GM23338 (cell line): ENCODE results near the gene FYB2. TPM values are rescaled to one million over a fixed set of nuclear protein-coding genes. Genes with fewer than 3 reads are reported as not detected.

ENCODE experiments used
- ATAC-seq: fragments of 200-7000 bp; cut with Tn5 transposase; 3 replicates; pipeline ENCODE4 v1.9.1; 2020
- DNase-seq: peaks from one replicate; pipeline ENCODE4 v3.0.0-alpha.2; 2015; ENCODE audit warnings: low spot score
- H2AFZ ChIP-seq: fragments of 200-600 bp; sonication (generic); 2 replicates; pipeline ENCODE4 v1.8.0; 2016; ENCODE audit warnings: antibody characterized with exemption, mild to moderate bottlenecking, moderate library complexity
- H3F3A ChIP-seq: fragments of 200-600 bp; sonication (generic); replicated peaks from 2 replicates; pipeline ENCODE4 v1.8.0; 2017; ENCODE audit warnings: antibody characterized with exemption, mixed run types, low read depth
- H3K27ac ChIP-seq: fragments of 200-600 bp; sonication (generic); 2 replicates; pipeline ENCODE4 v1.6.1; 2016; ENCODE audit warnings: low read depth
- H3K27me3 ChIP-seq: fragments of 200-600 bp; sonication (generic); 2 replicates; pipeline ENCODE4 v1.8.0; 2016; ENCODE audit warnings: mild to moderate bottlenecking, mixed run types, moderate library complexity; ENCODE audit not compliant: insufficient read depth
- H3K36me3 ChIP-seq: fragments of 200-600 bp; sonication (generic); 2 replicates; pipeline ENCODE4 v1.8.0; 2016; ENCODE audit warnings: mild to moderate bottlenecking; ENCODE audit not compliant: insufficient read depth
- H3K4me1 ChIP-seq: fragments of 200-600 bp; sonication (generic); 2 replicates; pipeline ENCODE4 v1.8.0; 2016; ENCODE audit warnings: mild to moderate bottlenecking, moderate library complexity; ENCODE audit not compliant: insufficient read depth
- H3K4me2 ChIP-seq: fragments of 200-600 bp; sonication (generic); 2 replicates; pipeline ENCODE4 v1.7.1; 2017; ENCODE audit warnings: mixed run types
- H3K4me3 ChIP-seq: fragments of 200-600 bp; sonication (generic); 2 replicates; pipeline ENCODE4 v1.6.1; 2016; ENCODE audit warnings: mixed run types
- H3K79me2 ChIP-seq: fragments of 200-600 bp; sonication (generic); replicated peaks from 2 replicates; pipeline ENCODE4 v1.8.0; 2017; ENCODE audit warnings: mild to moderate bottlenecking; ENCODE audit not compliant: insufficient read depth
- H3K9me2 ChIP-seq: fragments of 200-600 bp; sonication (generic); 2 replicates; pipeline ENCODE4 v1.8.0; 2017; ENCODE audit not compliant: insufficient read depth
- H4K20me1 ChIP-seq: fragments of 200-600 bp; sonication (generic); replicated peaks from 2 replicates; pipeline ENCODE4 v1.8.0; 2017; ENCODE audit warnings: mild to moderate bottlenecking; ENCODE audit not compliant: insufficient read depth
- H3K27ac Mint-ChIP-seq: 2 replicates; pipeline ENCODE4 v1.8.0; 2020; ENCODE audit warnings: inconsistent platforms, mild to moderate bottlenecking, moderate library complexity, mixed read lengths
- H3K27me3 Mint-ChIP-seq: 3 replicates; pipeline ENCODE4 v1.8.0; 2022; ENCODE audit warnings: low read depth, mild to moderate bottlenecking, moderate library complexity, mixed read lengths, inconsistent platforms; ENCODE audit not compliant: insufficient read depth, poor library complexity
- H3K36me3 Mint-ChIP-seq: 3 replicates; pipeline ENCODE4 v1.8.0; 2021; ENCODE audit warnings: low read depth, mild to moderate bottlenecking, inconsistent platforms, moderate library complexity, mixed read lengths
- H3K4me1 Mint-ChIP-seq: 3 replicates; pipeline ENCODE4 v1.8.0; 2020; ENCODE audit warnings: mild to moderate bottlenecking, inconsistent platforms, mixed read lengths
- H3K4me3 Mint-ChIP-seq: 3 replicates; pipeline ENCODE4 v1.8.0; 2021; ENCODE audit warnings: moderate library complexity, mild to moderate bottlenecking, inconsistent platforms, mixed read lengths
- H3K9me3 Mint-ChIP-seq: 3 replicates; pipeline ENCODE4 v1.8.0; 2020; ENCODE audit warnings: moderate library complexity, mild to moderate bottlenecking, inconsistent platforms, mixed read lengths
- CREB1 ChIP-seq: fragments of 250-450 bp; sonication (Bioruptor Pico); IDR thresholded peaks from 2 replicates; pipeline ENCODE4 v1.5.0; 2020; ENCODE audit warnings: low read depth, mild to moderate bottlenecking, moderate library complexity
- EZH2 ChIP-seq: fragments of 200-600 bp; sonication (generic); IDR thresholded peaks from one replicate; pipeline ENCODE4 v1.8.0; 2017; ENCODE audit warnings: antibody characterized with exemption, mild to moderate bottlenecking, low read depth; ENCODE audit not compliant: unreplicated experiment
- EZH2phosphoT487 ChIP-seq: fragments of 200-600 bp; sonication (generic); IDR thresholded peaks from one replicate; pipeline ENCODE4 v1.8.1; 2018; ENCODE audit warnings: antibody characterized with exemption; ENCODE audit not compliant: unreplicated experiment
- JUNB ChIP-seq: IDR thresholded peaks from one replicate; pipeline ENCODE4 v1.6.1; 2016; ENCODE audit warnings: antibody characterized with exemption; ENCODE audit not compliant: unreplicated experiment
- NANOG ChIP-seq: IDR thresholded peaks from 2 replicates; pipeline ENCODE4 v1.6.1; 2016; ENCODE audit warnings: antibody characterized with exemption, borderline replicate concordance
- STAT1 ChIP-seq: IDR thresholded peaks from one replicate; pipeline ENCODE4 v1.6.1; 2016; ENCODE audit warnings: antibody characterized with exemption; ENCODE audit not compliant: unreplicated experiment
- ZNF114 ChIP-seq: fragments of 250-450 bp; sonication (Bioruptor Pico); IDR thresholded peaks from 2 replicates; pipeline ENCODE4 v1.5.0; 2020; ENCODE audit warnings: mild to moderate bottlenecking, moderate library complexity
- polyA plus RNA-seq: library from polyadenylated mRNA; unstranded; fragments of >200 nt; fragmentation: Nextera tagmentation; extraction: Ambion mirVana; gene quantifications from 2 replicates; pipeline ENCODE4 v1.2.1, GENCODE V29; 2016
- total RNA-seq: library from RNA; depleted of rRNA; stranded (reverse); fragments of >200 nt; shearing (Covaris generic); gene quantifications from 2 replicates; pipeline ENCODE4 v1.2.3, GENCODE V29; 2014
- TF ChIP-seq, protein P1 (sequence below): IDR thresholded peaks from one replicate; pipeline ENCODE4 v1.6.1; 2018; ENCODE audit warnings: antibody characterized with exemption; ENCODE audit not compliant: unreplicated experiment
- TF ChIP-seq, protein P2 (sequence below): IDR thresholded peaks from 2 replicates; pipeline ENCODE4 v1.6.1; 2016; ENCODE audit warnings: antibody characterized with exemption
- TF ChIP-seq, protein P3 (sequence below), 2 experiments: fragments of 200-600 bp in 1 of 2; sonication (generic) in 1 of 2; conservative IDR thresholded peaks; 2 replicates each; pipeline versions ENCODE4 v1.5.1 to v1.6.1; 2016 to 2017; ENCODE audit warnings: antibody characterized with exemption in 2 of 2, low read depth in 2 of 2, mild to moderate bottlenecking in 2 of 2, moderate library complexity in 1 of 2

FYB2 gene
- total and polyA plus RNA-seq, 2 experiments from 2014 or later = 0.39 TPM; not detected in 1

GRCh38 chr1:56843544-56843943 is 24.3 kb upstream of the FYB2 start:
- TF ChIP-seq, protein P1, sequence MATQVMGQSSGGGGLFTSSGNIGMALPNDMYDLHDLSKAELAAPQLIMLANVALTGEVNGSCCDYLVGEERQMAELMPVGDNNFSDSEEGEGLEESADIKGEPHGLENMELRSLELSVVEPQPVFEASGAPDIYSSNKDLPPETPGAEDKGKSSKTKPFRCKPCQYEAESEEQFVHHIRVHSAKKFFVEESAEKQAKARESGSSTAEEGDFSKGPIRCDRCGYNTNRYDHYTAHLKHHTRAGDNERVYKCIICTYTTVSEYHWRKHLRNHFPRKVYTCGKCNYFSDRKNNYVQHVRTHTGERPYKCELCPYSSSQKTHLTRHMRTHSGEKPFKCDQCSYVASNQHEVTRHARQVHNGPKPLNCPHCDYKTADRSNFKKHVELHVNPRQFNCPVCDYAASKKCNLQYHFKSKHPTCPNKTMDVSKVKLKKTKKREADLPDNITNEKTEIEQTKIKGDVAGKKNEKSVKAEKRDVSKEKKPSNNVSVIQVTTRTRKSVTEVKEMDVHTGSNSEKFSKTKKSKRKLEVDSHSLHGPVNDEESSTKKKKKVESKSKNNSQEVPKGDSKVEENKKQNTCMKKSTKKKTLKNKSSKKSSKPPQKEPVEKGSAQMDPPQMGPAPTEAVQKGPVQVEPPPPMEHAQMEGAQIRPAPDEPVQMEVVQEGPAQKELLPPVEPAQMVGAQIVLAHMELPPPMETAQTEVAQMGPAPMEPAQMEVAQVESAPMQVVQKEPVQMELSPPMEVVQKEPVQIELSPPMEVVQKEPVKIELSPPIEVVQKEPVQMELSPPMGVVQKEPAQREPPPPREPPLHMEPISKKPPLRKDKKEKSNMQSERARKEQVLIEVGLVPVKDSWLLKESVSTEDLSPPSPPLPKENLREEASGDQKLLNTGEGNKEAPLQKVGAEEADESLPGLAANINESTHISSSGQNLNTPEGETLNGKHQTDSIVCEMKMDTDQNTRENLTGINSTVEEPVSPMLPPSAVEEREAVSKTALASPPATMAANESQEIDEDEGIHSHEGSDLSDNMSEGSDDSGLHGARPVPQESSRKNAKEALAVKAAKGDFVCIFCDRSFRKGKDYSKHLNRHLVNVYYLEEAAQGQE = no peak
- TF ChIP-seq CREB1 (CRISPR knock-in tag) = no peak
- TF ChIP-seq, protein P2, sequence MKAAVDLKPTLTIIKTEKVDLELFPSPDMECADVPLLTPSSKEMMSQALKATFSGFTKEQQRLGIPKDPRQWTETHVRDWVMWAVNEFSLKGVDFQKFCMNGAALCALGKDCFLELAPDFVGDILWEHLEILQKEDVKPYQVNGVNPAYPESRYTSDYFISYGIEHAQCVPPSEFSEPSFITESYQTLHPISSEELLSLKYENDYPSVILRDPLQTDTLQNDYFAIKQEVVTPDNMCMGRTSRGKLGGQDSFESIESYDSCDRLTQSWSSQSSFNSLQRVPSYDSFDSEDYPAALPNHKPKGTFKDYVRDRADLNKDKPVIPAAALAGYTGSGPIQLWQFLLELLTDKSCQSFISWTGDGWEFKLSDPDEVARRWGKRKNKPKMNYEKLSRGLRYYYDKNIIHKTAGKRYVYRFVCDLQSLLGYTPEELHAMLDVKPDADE = no peak
- no peak for TF ChIP-seq EZH2phosphoT487
- no peak for TF ChIP-seq NANOG
- no peak for TF ChIP-seq STAT1
- TF ChIP-seq JUNB = no peak
- TF ChIP-seq ZNF114 (CRISPR knock-in tag) = no peak
- no peak for TF ChIP-seq EZH2
- TF ChIP-seq, protein P3, sequence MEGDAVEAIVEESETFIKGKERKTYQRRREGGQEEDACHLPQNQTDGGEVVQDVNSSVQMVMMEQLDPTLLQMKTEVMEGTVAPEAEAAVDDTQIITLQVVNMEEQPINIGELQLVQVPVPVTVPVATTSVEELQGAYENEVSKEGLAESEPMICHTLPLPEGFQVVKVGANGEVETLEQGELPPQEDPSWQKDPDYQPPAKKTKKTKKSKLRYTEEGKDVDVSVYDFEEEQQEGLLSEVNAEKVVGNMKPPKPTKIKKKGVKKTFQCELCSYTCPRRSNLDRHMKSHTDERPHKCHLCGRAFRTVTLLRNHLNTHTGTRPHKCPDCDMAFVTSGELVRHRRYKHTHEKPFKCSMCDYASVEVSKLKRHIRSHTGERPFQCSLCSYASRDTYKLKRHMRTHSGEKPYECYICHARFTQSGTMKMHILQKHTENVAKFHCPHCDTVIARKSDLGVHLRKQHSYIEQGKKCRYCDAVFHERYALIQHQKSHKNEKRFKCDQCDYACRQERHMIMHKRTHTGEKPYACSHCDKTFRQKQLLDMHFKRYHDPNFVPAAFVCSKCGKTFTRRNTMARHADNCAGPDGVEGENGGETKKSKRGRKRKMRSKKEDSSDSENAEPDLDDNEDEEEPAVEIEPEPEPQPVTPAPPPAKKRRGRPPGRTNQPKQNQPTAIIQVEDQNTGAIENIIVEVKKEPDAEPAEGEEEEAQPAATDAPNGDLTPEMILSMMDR (conservative IDR thresholded peaks at IDR 0.05; ENCODE audit: low read depth in 2 of 2) = no peak
- H3K36me3 Mint-ChIP-seq = no peaks in the 10 kb centered on the region; the same call in 2 of the 3 replicates
- Histone ChIP-seq H3K9me2 (peaks cover 12% of the 10 kb centered on the region; the same call in 1 of the 2 replicates), H3K36me3 (no peaks in the 10 kb centered on the region), H3F3A (no peaks in the 10 kb centered on the region), H3K79me2 (no peaks in the 10 kb centered on the region), H2AFZ (no peak overlapping the region), H4K20me1 (no peaks in the 10 kb centered on the region), H3K27ac (no peak overlapping the region), H3K4me3 (no peak overlapping the region), H3K4me2 (no peak overlapping the region), H3K27me3 (no peaks in the 10 kb centered on the region), H3K4me1 (peaks cover 5% of the 10 kb centered on the region; the same call in 1 of the 2 replicates)
- no peaks in the 10 kb centered on the region for H3K27me3 Mint-ChIP-seq
- H3K9me3 Mint-ChIP-seq = no peaks in the 10 kb centered on the region
- DNase-seq (no peak), ATAC-seq (no peak)
- H3K27ac Mint-ChIP-seq = no peak overlapping the region
- peaks cover 15% of the 10 kb centered on the region for H3K4me1 Mint-ChIP-seq
- no peak overlapping the region for H3K4me3 Mint-ChIP-seq
